A673 (cell line): ENCODE results near the gene UGT1A9.

ENCODE experiments used
- CTCF ChIP-seq: fragments of 300-800, 200-600 bp; sonication (generic); conservative IDR thresholded peaks from 2 replicates; pipeline ENCODE4 v1.5.1; 2017; ENCODE audit warnings: low read depth, mild to moderate bottlenecking, antibody characterized with exemption, low read length, moderate library complexity, mixed read lengths
- EZH2 ChIP-seq: fragments of 200-600 bp; sonication (generic); IDR thresholded peaks from 2 replicates; pipeline ENCODE4 v1.6.1; 2017; ENCODE audit warnings: borderline replicate concordance, low read depth, mild to moderate bottlenecking, mixed read lengths, antibody characterized with exemption, low read length; ENCODE audit not compliant: poor library complexity, severe bottlenecking

GRCh38 chr2:233639860-233640259, 31.8 kb upstream of the UGT1A9 start:
- no peak for TF ChIP-seq CTCF
- TF ChIP-seq EZH2, result no peak
